COLO668 (cell line): ENCODE data around the gene OR5H15.
"Not testable (repeated sequence)": the region's sequence is repeated elsewhere in the genome, so short reads cannot be mapped to it uniquely, and the experiment has no call there.

Experiments used
- DNase-seq: peaks from one replicate; lab custom pipeline; 2025; ENCODE audit not compliant: unreplicated experiment; lab: John Stamatoyannopoulos, UW

Gene OR5H15

GRCh38 chr3:98166396-98166795 lies at the start of gene OR5H15:
Gene OR5H15, plus strand, starts transcription at chr3:98166696. Its CDS starts 2,004 bp downstream, at chr3:98168700.
- DNase-seq = no peak

GRCh38 chr3:98130421-98130820 lies 36.1 kb upstream of the OR5H15 start, which contains the start of gene OR5H1:
Gene OR5H1, plus strand, starts transcription at chr3:98130721. Its CDS starts 1,977 bp downstream, at chr3:98132698.
- DNase-seq = no peak

GRCh38 chr3:98136631-98137030 lies 29.9 kb upstream of the OR5H15 start:
- no peak for DNase-seq

GRCh38 chr3:98137826-98138557 lies 28.5 kb upstream of the OR5H15 start:
- not testable (repeated sequence) for DNase-seq

- no peak for DNase-seq
Observed at GRCh38 chr3:98140531-98140930, 26.0 kb upstream of the OR5H15 start.

GRCh38 chr3:98147179-98147578 lies 19.3 kb upstream of the OR5H15 start, which contains the start of gene OR5H14:
Gene OR5H14, plus strand, starts transcription at chr3:98147479. Its CDS starts 1,907 bp downstream, at chr3:98149386.
- DNase-seq = no peak

- DNase-seq = no peak
Observed at GRCh38 chr3:98148751-98149150, 17.7 kb upstream of the OR5H15 start.

- DNase-seq = not testable (repeated sequence)
Observed at GRCh38 chr3:98149456-98149855, 17.0 kb upstream of the OR5H15 start.

GRCh38 chr3:98151241-98151640 lies 15.3 kb upstream of the OR5H15 start:
- DNase-seq = no peak

GRCh38 chr3:98171071-98171470 lies 4.6 kb downstream of the OR5H15 start:
- no peak for DNase-seq

GRCh38 chr3:98172621-98173020 lies 6.1 kb downstream of the OR5H15 start:
- DNase-seq = no peak

GRCh38 chr3:98180319-98180890 lies 13.9 kb downstream of the OR5H15 start:
- no peak for DNase-seq

GRCh38 chr3:98182196-98182595 lies 15.7 kb downstream of the OR5H15 start:
- DNase-seq = no peak

- DNase-seq = no peak
Observed at GRCh38 chr3:98185180-98185579, 18.7 kb downstream of the OR5H15 start.

GRCh38 chr3:98188545-98188944 lies 22.0 kb downstream of the OR5H15 start:
- no peak for DNase-seq

- not testable (repeated sequence) for DNase-seq
Observed at GRCh38 chr3:98190911-98191310, 24.4 kb downstream of the OR5H15 start.

- DNase-seq = not testable (repeated sequence)
Observed at GRCh38 chr3:98196293-98196692, 29.8 kb downstream of the OR5H15 start.

GRCh38 chr3:98199020-98199419 lies 32.5 kb downstream of the OR5H15 start:
- no peak for DNase-seq

- no peak for DNase-seq
Observed at GRCh38 chr3:98209244-98209643, 42.7 kb downstream of the OR5H15 start.

- DNase-seq = no peak
Observed at GRCh38 chr3:98213276-98213675, 46.8 kb downstream of the OR5H15 start.

- DNase-seq = no peak
Observed at GRCh38 chr3:98215051-98215450, 48.6 kb downstream of the OR5H15 start.
